Naive B cell (primary cell): ENCODE results near the gene RPTOR. TPM values are rescaled to one million over a fixed set of nuclear protein-coding genes. Genes with fewer than 3 reads are reported as not detected.

Experiments
- ATAC-seq, 2 donors: fragments of 150-1000 bp; cut with Tn5 transposase; 2 replicates each; pipeline ENCODE4 v1.10.0; 2021; ENCODE audit warnings: low read depth in 2 of 2, mild to moderate bottlenecking in 2 of 2, moderate library complexity in 2 of 2
- DNase-seq: peaks from one replicate; pipeline ENCODE4 v3.0.0; 2022
- H3K27ac Mint-ChIP-seq, 6 donors: one replicate each; pipeline ENCODE4 v1.8.0; 2020 to 2022; ENCODE audit warnings: mild to moderate bottlenecking in 6 of 6, mixed read lengths in 6 of 6, moderate library complexity in 5 of 6, inconsistent platforms in 2 of 6
- H3K27me3 Mint-ChIP-seq, 3 donors: one replicate each; pipeline ENCODE4 v1.8.0; 2021 to 2022; ENCODE audit warnings: mixed read lengths in 3 of 3, mild to moderate bottlenecking in 1 of 3
- H3K36me3 Mint-ChIP-seq, 2 donors: one replicate each; pipeline ENCODE4 v1.8.0; 2020 to 2022; ENCODE audit warnings: mixed read lengths in 2 of 2, inconsistent platforms in 1 of 2, mild to moderate bottlenecking in 1 of 2
- H3K4me1 Mint-ChIP-seq, 3 donors: one replicate each; pipeline ENCODE4 v1.8.0; 2020 to 2022; ENCODE audit warnings: mixed read lengths in 3 of 3, inconsistent platforms in 1 of 3, mild to moderate bottlenecking in 1 of 3, moderate library complexity in 1 of 3
- H3K4me3 Mint-ChIP-seq, 8 donors: one replicate each; pipeline ENCODE4 v1.8.0; 2020 to 2022; ENCODE audit warnings: mild to moderate bottlenecking in 8 of 8, mixed read lengths in 8 of 8, moderate library complexity in 8 of 8, inconsistent platforms in 2 of 8
- H3K9me3 Mint-ChIP-seq, 7 donors: one replicate each; pipeline ENCODE4 v1.8.0; 2020 to 2022; ENCODE audit warnings: mixed read lengths in 7 of 7, mild to moderate bottlenecking in 5 of 7, inconsistent platforms in 2 of 7, moderate library complexity in 1 of 7
- polyA plus RNA-seq, 6 donors: library from polyadenylated mRNA; unstranded; fragments of 300-500 nt; fragmentation: Illumina TruSeq; gene quantifications; one replicate each; pipeline ENCODE4 v1.2.3, GENCODE V29; 2021; ENCODE audit warnings: low read depth in 6 of 6

RPTOR gene
- polyA plus RNA-seq, 6 donors from 2014 or later = 5.5 to 13.9 (median 9.0) TPM

- H3K4me3 Mint-ChIP-seq = peak overlapping the region in 1 of 8 donors; percentile 61
- peaks cover 15 to 25% (median 16%) of the 10 kb centered on the region in 3 donors for H3K4me1 Mint-ChIP-seq
- peaks cover 9 to 32% (median 28%) of the 10 kb centered on the region in 3 donors for H3K27me3 Mint-ChIP-seq
- peaks cover 0 to 7% of the 10 kb centered on the region in 2 donors for H3K36me3 Mint-ChIP-seq
- H3K9me3 Mint-ChIP-seq = no peaks in the 10 kb centered on the region
- no peak overlapping the region for H3K27ac Mint-ChIP-seq
- DNase-seq (no peak), ATAC-seq (no peak)
Observed at GRCh38 chr17:81002013-81002384, 457.4 kb downstream of the RPTOR start.

DNA sequence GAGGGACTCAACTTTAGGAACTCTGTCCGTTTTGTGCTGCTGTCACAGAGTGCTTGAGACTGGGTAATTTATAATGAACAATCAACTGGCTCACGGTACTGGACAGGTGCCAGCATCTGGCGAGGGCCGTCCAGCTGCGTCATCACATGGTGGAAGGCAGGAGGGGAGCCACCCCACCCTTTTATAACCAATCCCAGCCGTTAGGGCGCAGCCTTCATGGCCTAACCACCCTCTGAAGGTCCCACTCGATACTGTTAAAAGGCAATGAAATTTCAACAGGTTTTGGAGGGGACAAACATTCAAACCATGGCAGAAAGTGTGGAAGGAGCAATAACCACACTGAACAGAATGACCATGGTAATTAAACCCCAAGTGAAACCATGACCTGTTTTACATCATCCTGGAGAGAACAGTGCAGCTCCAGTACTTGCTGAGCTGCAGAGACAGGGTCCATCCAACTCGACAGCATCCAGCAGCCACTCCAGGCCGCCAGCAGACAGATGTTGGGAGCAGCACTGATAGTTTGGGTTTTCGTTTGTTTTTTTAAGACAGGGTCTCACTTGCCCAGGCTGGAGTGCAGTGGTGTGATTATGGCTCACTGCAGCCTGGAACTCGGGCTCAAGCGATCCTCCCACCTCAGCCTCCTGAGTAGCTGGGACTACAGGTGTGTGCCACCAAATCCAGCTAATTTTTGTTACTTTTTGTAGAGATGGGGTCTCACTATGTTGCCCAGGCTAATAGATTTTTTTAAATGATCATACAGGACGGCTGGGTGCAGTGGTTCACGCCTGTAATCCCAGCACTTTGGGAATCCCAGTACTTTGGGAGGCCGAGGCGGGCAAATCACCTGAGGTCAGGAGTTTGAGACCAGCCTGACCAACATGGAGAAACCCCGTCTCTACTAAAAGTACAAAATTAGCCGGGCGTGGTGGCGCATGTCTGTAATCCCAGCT, 458.0 kb downstream of the RPTOR start:
- ATAC-seq = no peak
- H3K27ac Mint-ChIP-seq = no peak overlapping the region

GRCh38 chr17:81003711-81004475, 459.3 kb downstream of the RPTOR start:
- Mint-ChIP-seq H3K27me3 (peaks cover 9 to 32% (median 28%) of the 10 kb centered on the region in 3 donors), H3K9me3 (no peaks in the 10 kb centered on the region), H3K27ac (no peak overlapping the region), H3K4me1 (peaks cover 15 to 21% (median 16%) of the 10 kb centered on the region in 3 donors), H3K36me3 (peaks cover 0 to 7% of the 10 kb centered on the region in 2 donors), H3K4me3 (peak overlapping the region in 7 of 8 donors; percentile 15 to 87 (median 61))
- DNase-seq = no peak
- peak in 1 of 2 donors; percentile 28 for ATAC-seq

More for the DNA sequence above, 458.0 kb downstream of the RPTOR start:
- Mint-ChIP-seq H3K4me3 (peak overlapping the region in 7 of 8 donors; percentile 12 to 87 (median 61)), H3K4me1 (peaks cover 15 to 25% (median 16%) of the 10 kb centered on the region in 3 donors), H3K27me3 (peaks cover 9 to 32% (median 28%) of the 10 kb centered on the region in 3 donors), H3K9me3 (no peaks in the 10 kb centered on the region), H3K36me3 (peaks cover 0 to 7% of the 10 kb centered on the region in 2 donors)
- no peak for DNase-seq

GRCh38 chr17:81006891-81007290, 462.3 kb downstream of the RPTOR start:
- ATAC-seq = no peak
- peaks cover 13 to 16% (median 15%) of the 10 kb centered on the region in 3 donors for H3K4me1 Mint-ChIP-seq
- H3K27ac Mint-ChIP-seq = no peak overlapping the region
- H3K27me3 Mint-ChIP-seq = peaks cover 9 to 28% (median 24%) of the 10 kb centered on the region in 3 donors
- no peak for DNase-seq
- peaks cover 5 to 17% of the 10 kb centered on the region in 2 donors for H3K36me3 Mint-ChIP-seq
- peaks cover 2 to 13% (median 7%) of the 10 kb centered on the region in 7 donors for H3K9me3 Mint-ChIP-seq
- peak overlapping the region in 1 of 8 donors; percentile 45 for H3K4me3 Mint-ChIP-seq

DNA sequence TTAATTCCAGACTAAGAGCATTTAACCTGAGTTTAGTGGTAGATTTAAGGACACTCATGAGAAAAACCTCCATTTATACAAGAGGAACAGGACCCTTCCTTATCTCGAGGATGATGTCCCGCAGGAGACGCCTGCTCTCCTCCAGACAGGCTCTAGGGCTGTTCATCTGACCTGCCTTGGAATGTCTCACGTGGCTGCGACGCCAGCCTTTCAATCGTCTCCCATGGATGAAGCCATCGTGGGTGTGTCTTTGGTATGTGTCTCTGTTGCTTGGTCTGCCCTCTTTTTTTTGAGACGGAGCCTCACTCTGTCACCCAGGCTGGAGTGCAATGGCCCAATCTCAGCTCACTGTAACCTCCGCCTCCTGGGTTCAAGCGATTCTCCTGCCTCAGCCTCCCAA, 463.5 kb downstream of the RPTOR start:
- Mint-ChIP-seq H3K27me3 (peaks cover 9 to 22% (median 21%) of the 10 kb centered on the region in 3 donors), H3K9me3 (peaks cover 2 to 15% (median 7%) of the 10 kb centered on the region in 7 donors), H3K36me3 (peaks cover 5 to 17% of the 10 kb centered on the region in 2 donors), H3K4me1 (peaks cover 6 to 14% (median 11%) of the 10 kb centered on the region in 3 donors), H3K4me3 (no peak overlapping the region), H3K27ac (no peak overlapping the region)
- DNase-seq (no peak), ATAC-seq (no peak)

DNA sequence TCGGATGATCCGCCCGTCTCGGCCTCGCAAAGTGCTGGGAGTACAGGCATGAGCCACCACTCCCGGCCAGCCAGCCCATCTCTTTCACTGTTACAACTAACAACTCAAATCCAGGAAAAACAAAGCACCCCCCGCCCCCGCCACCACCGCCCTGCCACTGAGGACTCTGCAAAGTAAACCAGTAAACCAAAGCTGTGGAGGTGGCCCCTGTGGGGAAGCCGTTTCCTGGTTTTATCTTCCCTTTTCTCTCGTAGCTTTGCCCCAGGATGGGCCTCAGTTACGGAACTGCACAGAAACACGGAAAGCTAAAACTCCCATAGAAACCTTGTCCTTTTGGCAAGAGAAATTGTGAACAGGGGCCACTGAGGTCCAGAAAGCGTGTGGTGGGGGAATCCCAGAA, 464.5 kb downstream of the RPTOR start:
- no peak for DNase-seq
- Mint-ChIP-seq H3K36me3 (peaks cover 5 to 17% of the 10 kb centered on the region in 2 donors), H3K4me1 (peaks cover 6 to 9% (median 6%) of the 10 kb centered on the region in 3 donors), H3K4me3 (no peak overlapping the region), H3K9me3 (peaks cover 2 to 15% (median 7%) of the 10 kb centered on the region in 7 donors), H3K27ac (peak overlapping the region in 2 of 6 donors; percentile 38 to 58), H3K27me3 (peaks cover 9 to 15% (median 15%) of the 10 kb centered on the region in 3 donors)
- ATAC-seq = no peak

GRCh38 chr17:81010935-81011334, 466.3 kb downstream of the RPTOR start:
- no peak for ATAC-seq
- Mint-ChIP-seq H3K27ac (peak overlapping the region in 1 of 6 donors; percentile 33), H3K27me3 (peaks cover 0 to 7% (median 6%) of the 10 kb centered on the region in 3 donors), H3K4me3 (no peak overlapping the region), H3K9me3 (peaks cover 2 to 19% (median 7%) of the 10 kb centered on the region in 7 donors), H3K36me3 (peaks cover 5 to 10% of the 10 kb centered on the region in 2 donors), H3K4me1 (no peaks in the 10 kb centered on the region)
- no peak for DNase-seq

GRCh38 chr17:81011951-81012350, 467.3 kb downstream of the RPTOR start:
- peaks cover 0 to 1% (median under 1%) of the 10 kb centered on the region in 3 donors for H3K27me3 Mint-ChIP-seq
- no peak overlapping the region for H3K27ac Mint-ChIP-seq
- no peak for DNase-seq
- peaks cover 5 to 10% of the 10 kb centered on the region in 2 donors for H3K36me3 Mint-ChIP-seq
- no peaks in the 10 kb centered on the region for H3K4me1 Mint-ChIP-seq
- H3K4me3 Mint-ChIP-seq = no peak overlapping the region
- ATAC-seq = no peak
- H3K9me3 Mint-ChIP-seq = peaks cover 2 to 19% (median 7%) of the 10 kb centered on the region in 7 donors

- no peak overlapping the region for H3K27ac Mint-ChIP-seq
- ATAC-seq = no peak
- H3K4me1 Mint-ChIP-seq = peaks cover 2 to 7% (median 3%) of the 10 kb centered on the region in 3 donors
- DNase-seq = no peak
- no peaks in the 10 kb centered on the region for H3K27me3 Mint-ChIP-seq
- peaks cover 5 to 10% of the 10 kb centered on the region in 2 donors for H3K36me3 Mint-ChIP-seq
- H3K9me3 Mint-ChIP-seq = peaks cover 2 to 19% (median 7%) of the 10 kb centered on the region in 7 donors
- H3K4me3 Mint-ChIP-seq = no peak overlapping the region
Observed at GRCh38 chr17:81012574-81013447, 468.2 kb downstream of the RPTOR start.

DNA sequence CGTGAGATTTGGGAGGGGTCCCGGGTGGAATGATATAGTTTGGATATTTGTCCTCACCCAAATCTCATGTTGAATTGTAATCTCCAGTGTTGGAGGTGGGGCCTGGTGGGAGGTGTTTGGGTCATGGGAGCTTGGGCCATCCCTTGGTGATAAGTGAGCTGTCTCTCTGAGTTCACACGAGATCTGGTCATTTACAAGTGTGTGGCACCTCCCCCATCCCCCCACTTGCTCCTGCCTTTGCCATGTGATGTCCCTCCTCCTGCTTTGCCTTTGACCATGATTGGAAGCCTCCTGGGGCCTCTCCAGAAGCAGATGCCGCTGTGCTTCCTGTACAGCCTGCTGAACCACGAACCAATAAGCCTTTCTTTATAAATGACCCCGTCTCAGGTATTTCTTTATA, 469.0 kb downstream of the RPTOR start:
- H3K9me3 Mint-ChIP-seq = peaks cover 2 to 19% (median 7%) of the 10 kb centered on the region in 7 donors
- no peaks in the 10 kb centered on the region for H3K27me3 Mint-ChIP-seq
- DNase-seq = no peak
- peak overlapping the region in 1 of 6 donors; percentile 44 for H3K27ac Mint-ChIP-seq
- H3K4me3 Mint-ChIP-seq = no peak overlapping the region
- H3K36me3 Mint-ChIP-seq = peaks cover 5 to 10% of the 10 kb centered on the region in 2 donors
- H3K4me1 Mint-ChIP-seq = peaks cover 9 to 15% (median 12%) of the 10 kb centered on the region in 3 donors
- ATAC-seq = no peak

DNA sequence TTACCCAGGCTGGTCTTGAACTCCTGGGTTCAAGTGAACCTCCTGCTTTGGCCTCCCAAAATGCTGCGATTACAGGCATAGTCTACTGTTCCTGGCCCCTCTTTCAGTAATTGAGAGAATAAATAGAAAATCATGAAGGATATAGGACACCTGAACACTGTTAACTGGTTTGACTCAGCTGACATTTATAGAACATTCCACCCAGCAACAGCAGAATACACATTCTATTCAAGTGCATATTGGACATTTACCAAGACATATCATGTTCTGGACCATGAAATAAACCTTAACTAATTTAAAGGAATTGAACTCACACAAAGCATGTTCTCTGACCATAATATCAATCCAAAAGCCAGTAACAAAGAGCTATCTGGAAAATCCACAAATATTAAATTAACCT, 470.5 kb downstream of the RPTOR start:
- peak overlapping the region in 2 of 8 donors; percentile 2 to 33 for H3K4me3 Mint-ChIP-seq
- no peak for ATAC-seq
- H3K9me3 Mint-ChIP-seq = peaks cover 2 to 19% (median 7%) of the 10 kb centered on the region in 7 donors
- peaks cover 11 to 28% (median 26%) of the 10 kb centered on the region in 3 donors for H3K4me1 Mint-ChIP-seq
- no peak for DNase-seq
- no peaks in the 10 kb centered on the region for H3K27me3 Mint-ChIP-seq
- H3K36me3 Mint-ChIP-seq = peaks cover 5 to 10% of the 10 kb centered on the region in 2 donors
- no peak overlapping the region for H3K27ac Mint-ChIP-seq
